Limb (tissue), 2 donors: Measurements from ENCODE around the gene TRIM46.

Experiments used
- DNase-seq, 2 donors: peaks; one replicate each; pipeline ENCODE4 v3.0.0-alpha.2; 2016; ENCODE audit errors: extremely low spot score in 2 of 2

Gene TRIM46

GRCh38 chr1:155173478-155174323 lies at the start of gene TRIM46:
Gene TRIM46 (plus strand): TSS chr1:155173849. CDS start chr1:155173967, 118 bp downstream.
- peak in 1 of 2 donors; percentile 79 for DNase-seq

DNA sequence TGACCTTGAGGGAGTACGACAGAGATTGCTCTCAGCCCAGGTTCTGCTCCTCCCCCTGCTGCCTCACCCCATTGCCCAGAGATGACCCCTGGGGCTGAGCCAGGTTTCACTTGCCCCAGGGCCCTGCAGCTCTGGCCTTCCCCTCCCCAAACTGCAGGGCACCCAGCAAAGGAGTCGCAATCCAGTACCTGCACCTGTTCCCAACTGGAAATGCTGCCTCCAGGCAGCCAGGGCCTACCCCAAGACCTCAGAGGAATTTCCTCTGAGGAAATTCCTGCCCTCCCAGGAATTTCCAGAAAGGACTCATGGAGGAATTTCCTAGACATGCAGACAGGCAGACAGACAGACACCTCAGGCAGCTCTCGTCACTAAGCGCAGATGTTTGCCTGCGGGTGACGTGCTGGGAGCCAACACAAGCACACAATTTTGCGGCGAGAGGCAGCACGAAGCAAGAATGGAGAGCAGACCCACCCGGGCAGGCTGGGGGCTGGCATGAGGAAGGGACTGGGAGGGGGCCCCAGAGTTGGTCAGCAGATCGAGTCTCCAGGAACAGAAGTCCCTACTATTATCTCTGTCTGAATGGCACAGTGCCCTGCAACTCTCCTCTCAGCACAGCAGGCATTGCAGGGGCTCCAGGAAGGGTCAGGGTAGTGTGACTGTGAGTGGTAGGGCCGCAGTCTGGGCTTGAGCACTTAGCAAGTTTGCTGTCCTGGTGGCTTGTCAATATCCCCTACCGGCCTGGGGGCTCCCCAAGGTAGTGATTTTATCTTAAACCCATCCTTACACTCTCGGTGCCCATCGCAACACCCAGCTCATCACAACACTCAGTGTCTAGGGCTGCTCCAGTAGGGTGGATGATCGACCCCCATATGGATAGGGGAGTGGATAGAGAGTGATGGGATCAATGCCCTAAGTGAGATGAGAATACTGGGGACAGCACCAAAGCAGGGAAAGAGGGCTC lies 48.9 kb upstream of the TRIM46 start:
- DNase-seq = no peak

DNA sequence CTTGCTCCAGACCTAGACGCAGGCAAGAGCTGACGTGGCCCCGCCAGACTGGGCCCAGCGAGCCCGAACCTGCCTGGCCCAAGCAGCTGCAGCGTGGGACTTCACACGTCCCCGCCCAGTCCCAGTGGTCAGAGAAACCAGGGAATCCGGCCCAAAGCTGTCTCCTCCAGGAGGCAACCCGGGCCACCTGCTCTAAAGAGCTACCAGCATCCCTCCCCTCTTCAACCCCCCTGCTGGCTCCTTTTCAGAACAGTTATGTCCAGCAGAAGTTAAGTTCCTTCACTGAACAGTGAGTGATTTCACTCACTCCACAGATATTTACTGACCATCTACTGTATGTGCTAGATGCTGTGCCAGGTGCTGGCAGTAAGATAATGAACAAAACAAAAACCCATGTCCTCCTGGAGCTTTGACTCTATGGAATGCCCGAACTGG lies 48.1 kb upstream of the TRIM46 start:
- no peak for DNase-seq

- peak; percentile 43 to 64 for DNase-seq
These were observed 47.6 kb upstream of the TRIM46 start for GRCh38 chr1:155125946-155126555.

DNA sequence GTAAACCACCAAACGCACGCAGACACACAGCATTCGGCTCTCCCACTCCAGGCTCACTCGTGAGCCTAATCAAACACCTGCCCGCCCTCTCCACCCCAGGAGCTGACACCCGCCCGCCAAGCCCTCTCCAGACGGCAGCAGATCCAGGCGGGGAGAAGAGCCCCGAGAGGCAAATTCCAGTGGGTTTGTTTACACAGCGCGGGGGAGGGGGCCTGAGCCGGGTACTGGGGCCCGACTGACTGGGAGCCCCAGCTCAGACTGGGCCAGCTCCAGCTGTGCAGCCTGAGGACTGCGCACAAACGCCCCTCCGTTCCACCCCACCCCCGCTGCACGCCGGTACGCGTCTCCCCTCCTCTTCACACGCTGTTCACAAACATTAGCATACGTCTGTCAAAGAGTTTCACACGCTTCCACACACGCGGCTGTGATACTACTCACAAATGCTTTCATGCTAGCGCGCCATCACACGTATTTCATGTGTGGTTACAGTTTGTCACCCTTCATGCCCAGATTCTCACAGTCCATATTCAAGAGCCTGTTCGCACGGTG lies 47.0 kb upstream of the TRIM46 start:
- DNase-seq = peak in 1 of 2 donors; percentile 63

- DNase-seq = peak; percentile 51 to 75
These were observed 46.3 kb upstream of the TRIM46 start, which contains the start of gene EFNA1 for GRCh38 chr1:155127105-155127966. Gene EFNA1 (plus strand): TSS chr1:155127876. CDS start chr1:155127978, 102 bp downstream.

DNA sequence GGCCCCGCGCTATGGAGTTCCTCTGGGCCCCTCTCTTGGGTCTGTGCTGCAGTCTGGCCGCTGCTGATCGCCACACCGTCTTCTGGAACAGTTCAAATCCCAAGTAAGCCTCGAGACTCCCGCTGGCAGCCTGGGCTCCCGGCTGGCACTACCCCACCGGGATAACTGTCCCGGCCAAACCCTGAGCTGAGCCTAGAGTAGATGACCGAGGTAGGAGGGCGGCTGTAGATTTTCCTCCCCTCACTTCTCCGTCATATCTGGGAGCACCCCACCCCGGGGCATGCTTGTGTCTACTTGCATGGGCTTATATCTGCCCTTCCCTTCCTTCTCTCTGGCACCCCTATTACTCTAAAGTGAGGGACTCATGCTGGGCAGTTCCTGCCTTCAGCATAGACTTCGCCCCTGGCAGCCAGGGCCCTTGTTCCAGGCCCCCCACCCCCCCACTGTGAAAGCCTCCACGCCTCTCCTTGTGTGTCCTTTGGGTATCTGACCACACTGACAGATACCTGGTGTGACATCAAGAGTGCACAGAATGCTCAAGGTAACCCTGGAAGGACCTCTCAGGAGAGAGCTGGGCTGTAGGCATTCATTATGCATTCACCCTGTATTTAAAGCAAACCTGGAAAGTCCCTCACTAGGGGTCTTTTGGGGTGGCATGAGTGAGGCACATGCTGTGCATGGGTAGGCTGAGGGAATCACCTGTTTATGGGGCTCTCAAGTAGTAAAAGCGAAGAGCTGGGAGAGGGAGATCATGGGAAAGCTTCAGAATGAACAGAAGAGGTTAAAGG lies 45.5 kb upstream of the TRIM46 start:
- no peak for DNase-seq

DNA sequence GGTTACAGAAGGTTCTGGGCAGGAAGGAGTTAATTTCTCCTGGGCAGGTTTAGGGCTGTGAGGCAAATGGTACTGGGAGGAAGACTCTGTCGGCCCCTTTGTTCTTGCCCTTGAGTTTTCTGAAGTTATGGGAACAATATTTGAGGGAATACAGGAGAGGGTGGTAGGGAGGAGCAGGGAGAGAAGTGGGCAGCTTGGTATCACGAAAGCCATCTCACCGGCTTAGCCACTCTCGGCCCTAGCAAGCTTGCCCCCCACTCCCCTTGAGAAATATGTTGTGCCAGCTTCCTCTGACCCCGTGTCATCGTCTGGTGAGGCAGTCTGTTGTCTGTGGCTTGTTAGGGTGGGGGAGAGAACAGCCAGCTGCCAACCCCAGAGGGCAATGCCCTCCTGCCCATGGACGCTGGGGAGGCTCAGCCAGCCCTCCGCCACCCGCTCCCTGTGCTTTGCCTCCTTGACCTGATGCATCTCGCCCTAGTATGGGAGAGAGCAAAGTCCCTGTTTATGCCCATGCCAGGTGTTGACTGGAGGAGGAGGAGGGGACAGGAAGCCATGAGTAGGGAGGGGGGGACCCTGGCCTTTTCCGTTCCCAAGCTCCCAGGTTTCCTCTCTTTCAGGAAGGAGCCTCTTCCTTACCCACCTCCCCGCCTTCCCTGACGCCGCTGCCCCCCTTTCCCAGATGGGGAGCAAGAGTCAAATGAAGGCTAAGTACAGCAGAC lies 44.7 kb upstream of the TRIM46 start:
- no peak for DNase-seq

DNA sequence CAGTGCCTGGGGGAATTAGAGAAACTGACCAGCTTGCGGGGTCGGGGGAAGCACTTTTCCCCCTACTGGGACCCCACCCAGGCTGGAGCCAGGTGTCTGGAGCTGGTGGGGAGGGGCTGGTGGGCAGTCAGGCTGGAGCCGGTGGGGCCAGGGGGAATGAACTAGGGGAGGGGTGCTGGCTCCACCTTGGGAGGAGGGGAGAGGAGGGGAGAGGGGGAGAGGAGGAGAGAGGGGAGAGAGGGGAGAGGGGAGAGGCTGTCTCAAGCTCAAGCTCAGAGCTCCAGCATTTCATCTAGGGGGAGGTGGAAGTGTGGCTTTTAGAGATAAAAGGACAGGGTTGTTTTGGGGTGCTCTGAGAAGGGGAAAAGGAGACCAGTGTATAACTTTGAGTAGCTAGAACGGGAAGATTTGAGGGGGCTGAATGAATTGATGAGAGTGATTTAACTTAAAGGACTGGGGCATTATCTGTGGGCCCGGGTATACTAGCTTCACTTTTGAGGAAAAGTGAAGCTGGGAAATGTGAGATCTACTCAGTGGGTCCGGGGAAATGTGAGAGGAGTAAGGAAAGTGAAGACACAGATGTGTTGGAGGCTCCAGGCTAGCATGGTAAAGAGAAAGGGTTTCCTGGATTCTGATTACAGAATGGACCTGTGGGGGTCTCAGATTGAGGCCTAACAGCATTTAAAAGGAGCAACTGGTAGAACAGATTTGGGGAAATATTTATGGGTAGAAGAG lies 43.2 kb upstream of the TRIM46 start:
- DNase-seq = peak in 1 of 2 donors; percentile 51

GRCh38 chr1:155131285-155131684 lies 42.4 kb upstream of the TRIM46 start:
- no peak for DNase-seq

GRCh38 chr1:155131856-155132255 lies 41.8 kb upstream of the TRIM46 start:
- DNase-seq = no peak

DNA sequence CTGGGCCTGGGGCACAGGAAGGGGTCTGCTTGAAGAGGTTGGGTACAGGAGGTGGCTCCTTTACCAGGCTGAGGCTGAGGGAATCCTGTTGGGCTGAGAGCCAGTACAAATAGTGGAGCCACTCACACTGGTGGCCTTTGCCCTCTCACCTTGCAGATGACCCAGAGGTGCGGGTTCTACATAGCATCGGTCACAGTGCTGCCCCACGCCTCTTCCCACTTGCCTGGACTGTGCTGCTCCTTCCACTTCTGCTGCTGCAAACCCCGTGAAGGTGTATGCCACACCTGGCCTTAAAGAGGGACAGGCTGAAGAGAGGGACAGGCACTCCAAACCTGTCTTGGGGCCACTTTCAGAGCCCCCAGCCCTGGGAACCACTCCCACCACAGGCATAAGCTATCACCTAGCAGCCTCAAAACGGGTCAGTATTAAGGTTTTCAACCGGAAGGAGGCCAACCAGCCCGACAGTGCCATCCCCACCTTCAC lies 39.8 kb upstream of the TRIM46 start:
- DNase-seq = no peak

GRCh38 chr1:155134322-155134721 lies 39.3 kb upstream of the TRIM46 start:
- DNase-seq = no peak

DNA sequence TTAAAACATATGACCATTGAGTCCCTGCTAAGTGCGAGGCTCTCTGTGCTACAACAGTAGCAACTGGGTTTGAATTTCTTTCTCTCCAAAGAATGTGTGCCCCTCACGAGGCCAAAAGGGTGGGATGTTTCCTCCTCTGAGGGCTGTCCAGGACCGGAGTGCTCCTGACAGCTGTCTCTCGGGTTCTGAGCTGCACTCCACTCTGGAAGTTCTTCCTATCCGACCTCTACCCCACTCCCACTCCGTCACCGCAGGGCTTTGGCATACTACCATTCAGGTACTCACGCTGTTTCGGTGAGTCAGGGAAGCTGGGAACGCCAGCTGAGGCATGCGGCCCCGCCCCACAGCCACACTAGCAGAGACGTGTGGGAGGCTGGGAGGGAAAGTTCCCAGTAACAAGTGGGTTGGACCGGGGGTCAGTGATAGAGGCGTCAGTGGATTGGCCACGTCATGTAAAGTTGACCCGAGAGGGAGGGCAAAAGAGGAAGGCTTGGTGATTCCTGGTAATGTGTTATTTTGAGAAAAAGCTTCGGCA lies 38.7 kb upstream of the TRIM46 start:
- peak; percentile 72 to 83 for DNase-seq

DNA sequence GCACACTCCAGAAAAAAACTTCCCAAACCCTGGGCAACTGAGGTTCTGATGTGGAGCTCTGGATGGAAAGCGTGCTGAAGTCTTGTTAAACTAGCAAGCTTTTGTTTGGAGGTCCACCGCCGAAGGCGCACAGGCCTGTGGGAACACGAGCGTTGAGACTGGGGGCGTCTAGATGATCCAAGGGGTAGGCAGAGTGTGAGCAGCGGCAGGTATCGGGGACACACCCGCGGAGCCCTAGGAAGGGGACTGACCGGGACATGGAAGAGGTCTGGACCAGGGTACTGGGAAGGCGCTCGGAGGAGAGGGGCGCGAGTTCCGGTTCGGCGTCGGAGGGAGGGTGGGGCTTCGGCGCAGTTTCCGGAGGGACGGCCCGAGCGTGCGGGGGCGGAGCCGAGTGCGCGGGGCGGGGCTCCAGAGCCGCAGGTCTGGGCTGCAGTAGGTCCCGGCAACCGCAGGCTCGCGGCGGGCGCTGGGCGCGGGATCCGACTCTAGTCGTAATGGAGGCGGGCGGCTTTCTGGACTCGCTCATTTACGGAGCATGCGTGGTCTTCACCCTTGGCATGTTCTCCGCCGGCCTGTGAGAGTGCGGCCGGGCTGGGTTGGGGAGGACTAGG lies 38.1 kb upstream of the TRIM46 start, which contains the start of gene SLC50A1:
SLC50A1 (plus strand) TSS at position 438 of the 614 bp plus-strand sequence; CDS start at position 498, 60 bp downstream.
- peak; percentile 94 to 97 for DNase-seq

DNA sequence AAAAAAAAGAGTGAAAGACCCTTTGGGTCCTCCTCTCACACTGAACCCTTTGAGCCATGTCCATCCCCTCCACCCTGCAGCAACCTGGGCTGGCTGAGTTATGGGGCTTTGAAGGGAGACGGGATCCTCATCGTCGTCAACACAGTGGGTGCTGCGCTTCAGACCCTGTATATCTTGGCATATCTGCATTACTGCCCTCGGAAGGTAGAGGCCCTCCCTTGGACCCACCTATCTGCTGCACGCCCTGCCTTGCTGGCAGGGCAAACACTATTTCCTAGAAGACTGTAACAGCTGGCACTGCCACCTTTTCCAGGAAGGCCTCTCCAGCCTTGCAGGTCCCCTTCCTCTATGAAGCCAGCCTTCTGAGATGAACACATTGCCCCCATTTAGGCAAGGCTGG lies 36.9 kb upstream of the TRIM46 start:
- no peak for DNase-seq
